ENCODE results near the gene GSTA3.

The GSTA3 gene

DNA sequence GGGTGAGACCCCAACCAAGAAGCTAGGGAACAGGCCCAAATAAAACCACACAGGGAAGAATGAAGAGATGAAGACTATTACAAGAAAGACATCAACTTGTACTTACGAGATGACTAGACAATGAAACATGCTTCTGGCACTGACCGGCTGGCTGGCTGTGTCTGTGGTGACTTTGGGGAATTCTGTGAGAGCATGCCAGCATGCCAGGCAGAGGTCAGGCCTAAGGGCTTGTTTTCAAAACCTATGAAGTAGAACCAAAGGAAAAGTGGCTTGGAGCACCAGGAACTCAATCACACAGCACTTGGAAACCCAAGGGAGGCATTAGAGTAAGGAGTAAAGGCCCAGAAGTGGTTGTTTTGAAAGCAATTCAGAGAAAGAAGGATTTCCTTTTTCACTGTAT is 28.4 kb upstream of the GSTA3 start:
- TF ChIP-seq, protein P1, sequence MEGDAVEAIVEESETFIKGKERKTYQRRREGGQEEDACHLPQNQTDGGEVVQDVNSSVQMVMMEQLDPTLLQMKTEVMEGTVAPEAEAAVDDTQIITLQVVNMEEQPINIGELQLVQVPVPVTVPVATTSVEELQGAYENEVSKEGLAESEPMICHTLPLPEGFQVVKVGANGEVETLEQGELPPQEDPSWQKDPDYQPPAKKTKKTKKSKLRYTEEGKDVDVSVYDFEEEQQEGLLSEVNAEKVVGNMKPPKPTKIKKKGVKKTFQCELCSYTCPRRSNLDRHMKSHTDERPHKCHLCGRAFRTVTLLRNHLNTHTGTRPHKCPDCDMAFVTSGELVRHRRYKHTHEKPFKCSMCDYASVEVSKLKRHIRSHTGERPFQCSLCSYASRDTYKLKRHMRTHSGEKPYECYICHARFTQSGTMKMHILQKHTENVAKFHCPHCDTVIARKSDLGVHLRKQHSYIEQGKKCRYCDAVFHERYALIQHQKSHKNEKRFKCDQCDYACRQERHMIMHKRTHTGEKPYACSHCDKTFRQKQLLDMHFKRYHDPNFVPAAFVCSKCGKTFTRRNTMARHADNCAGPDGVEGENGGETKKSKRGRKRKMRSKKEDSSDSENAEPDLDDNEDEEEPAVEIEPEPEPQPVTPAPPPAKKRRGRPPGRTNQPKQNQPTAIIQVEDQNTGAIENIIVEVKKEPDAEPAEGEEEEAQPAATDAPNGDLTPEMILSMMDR (IDR thresholded peaks at IDR 0.05; ENCODE audit: insufficient read depth, low read depth, low read length, missing control alignments) = no peak
- no peak overlapping the region for H3K4me3 ChIP-seq (ENCODE audit: low read length)
- DNase-seq (ENCODE audit: low read depth) = peak; percentile 18

DNA sequence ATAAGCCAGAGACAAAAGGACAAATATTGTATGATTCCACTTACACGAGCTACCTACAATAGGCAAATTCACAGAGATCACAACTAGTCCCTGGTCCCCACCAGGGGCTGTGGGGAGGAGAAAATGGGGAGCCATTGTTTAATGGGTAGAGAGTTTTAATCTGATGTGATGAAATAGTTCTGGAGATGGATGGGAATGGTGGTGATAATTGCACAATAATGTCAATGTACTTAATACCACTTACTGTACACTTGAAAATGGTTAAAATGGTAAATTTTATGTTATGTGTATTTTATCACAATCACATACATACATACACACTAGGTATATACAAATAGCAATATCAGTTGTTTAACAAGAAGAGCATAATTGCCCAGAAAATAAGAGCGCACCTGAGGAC is 24.3 kb upstream of the GSTA3 start:
- no peak overlapping the region for H3K4me3 ChIP-seq (ENCODE audit: low read length)
- DNase-seq (ENCODE audit: low read depth) = no peak
- TF ChIP-seq, protein P1 (IDR thresholded peaks at IDR 0.05; ENCODE audit: insufficient read depth, low read depth, low read length, missing control alignments) = no peak

DNA sequence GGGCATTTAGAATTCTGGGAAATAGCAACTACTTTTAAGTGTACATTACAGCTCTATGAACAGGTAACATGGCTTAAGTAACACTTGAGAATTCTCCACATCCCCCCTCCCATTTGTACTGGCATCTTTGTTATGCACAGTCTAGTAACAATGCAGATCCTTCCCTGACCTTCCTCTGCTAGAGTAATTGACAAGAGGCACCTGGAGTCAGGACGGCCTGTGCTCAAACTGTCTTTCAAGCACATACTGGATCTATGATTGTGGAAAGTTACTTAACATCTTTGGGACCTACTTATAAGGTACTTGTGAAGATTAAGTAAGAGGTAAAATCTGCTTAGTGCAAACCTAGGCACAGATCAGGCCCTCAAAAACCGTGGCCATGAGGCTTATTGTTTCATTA is 21.9 kb upstream of the GSTA3 start:
- DNase-seq (ENCODE audit: low read depth) = no peak
- TF ChIP-seq, protein P1 (IDR thresholded peaks at IDR 0.05; ENCODE audit: insufficient read depth, low read depth, low read length, missing control alignments) = no peak

DNA sequence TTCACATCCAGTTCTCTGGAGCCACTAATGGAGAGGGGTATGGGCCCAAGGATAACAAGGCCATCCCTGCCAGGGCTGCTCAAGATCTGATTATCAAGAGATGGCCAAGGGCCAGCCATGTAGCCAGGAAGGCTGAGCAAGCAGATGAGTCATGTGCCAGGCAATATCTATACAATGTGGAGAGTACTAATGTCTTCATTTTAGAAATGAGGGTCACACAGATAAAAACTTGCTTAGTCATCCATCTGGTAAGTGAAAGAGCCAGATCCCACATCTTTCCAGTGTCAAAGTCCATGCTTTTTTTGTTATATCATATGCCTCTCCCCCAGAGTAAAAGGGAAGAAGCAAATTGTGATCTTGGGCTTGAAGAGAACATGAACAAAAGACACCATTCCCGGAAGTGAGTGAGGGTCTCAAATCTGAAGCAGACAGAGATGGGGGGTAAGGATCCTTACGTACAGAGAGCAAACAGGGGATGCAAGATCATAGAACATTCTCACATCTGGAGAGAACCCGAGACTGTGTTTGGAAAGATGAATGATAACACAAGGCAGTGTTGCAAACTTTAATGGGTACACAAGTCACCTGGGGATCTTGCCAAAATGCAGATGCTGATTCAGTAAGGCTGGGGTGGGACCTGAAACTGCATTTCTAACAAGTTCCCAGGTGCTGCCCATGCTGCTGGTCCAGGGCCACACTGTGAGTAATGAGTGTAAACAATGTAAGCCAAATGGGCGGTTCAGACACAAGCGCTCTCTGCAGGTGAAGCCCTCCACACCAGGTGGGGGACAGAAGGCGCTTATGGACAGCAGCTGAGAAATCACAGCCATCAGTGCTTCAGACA is 20.0 kb upstream of the GSTA3 start:
- peak; percentile 90 for DNase-seq (ENCODE audit: low read depth)
- no peak overlapping the region for H3K4me3 ChIP-seq (ENCODE audit: low read length)
- TF ChIP-seq, protein P1 (IDR thresholded peaks at IDR 0.05; ENCODE audit: insufficient read depth, low read depth, low read length, missing control alignments) = no peak

More for the DNA sequence above, 21.9 kb upstream of the GSTA3 start:
- H3K4me3 ChIP-seq (ENCODE audit: low read length) = no peak overlapping the region

DNA sequence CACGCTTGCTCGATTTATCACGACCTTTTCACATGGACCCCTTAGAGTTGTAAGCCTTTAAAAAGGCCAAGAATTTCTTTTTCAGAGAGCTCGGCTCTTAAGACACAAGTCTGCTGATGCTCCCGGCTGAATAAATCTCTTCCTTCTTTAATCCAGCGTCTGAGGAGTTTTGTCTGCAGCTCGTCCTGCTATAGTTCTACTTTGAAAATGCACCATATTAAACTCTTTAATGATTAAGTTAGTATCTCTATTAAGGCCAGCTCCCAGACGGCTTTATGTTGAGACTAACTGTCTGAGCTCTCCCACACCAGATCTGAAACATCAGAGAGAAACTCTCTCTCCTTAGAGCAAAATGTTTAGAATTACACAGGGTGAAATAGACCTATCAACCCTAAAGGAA is 18.0 kb upstream of the GSTA3 start:
- DNase-seq (ENCODE audit: low read depth) = no peak
- TF ChIP-seq, protein P1 (IDR thresholded peaks at IDR 0.05; ENCODE audit: insufficient read depth, low read depth, low read length, missing control alignments) = no peak

DNA sequence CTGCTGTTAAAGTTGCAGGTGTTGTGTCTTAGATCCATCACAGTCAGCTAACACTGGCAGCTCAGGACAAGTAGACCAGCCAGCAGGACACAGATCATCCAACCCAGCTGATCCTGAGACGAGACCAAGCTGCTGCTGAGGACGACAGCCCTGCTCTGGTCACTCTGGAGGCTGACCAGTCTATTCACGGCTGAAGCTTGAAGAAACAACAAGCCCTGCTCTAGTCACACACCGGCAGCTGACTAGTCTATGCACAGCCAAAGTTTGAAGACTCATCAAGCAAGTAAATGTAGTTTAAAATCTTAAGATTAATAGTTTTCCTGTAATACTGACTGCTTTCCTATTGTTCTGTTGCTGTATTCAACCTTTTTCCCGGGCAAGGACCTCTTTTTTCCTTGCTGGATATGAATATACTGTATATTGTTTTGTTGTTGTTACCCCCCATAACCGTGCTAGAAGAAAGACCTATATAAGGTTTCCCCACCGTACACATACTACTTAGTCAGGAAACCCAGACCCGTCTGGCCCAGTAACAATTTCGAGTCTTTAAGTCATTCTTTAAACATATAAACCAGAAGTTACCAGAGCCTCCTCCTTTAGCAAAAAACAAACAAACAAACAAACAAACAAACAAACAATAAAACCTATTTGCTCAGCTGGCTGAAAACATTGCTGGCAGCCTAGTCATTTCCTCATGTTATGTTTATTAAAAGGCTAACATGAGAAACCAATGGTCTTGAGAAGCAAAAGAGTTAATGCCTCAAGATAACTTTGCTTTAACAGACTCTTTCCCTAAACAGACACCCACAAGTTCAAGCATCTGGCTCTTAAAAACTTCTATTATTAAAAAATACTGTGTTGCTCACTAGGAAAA is 16.7 kb upstream of the GSTA3 start:
- DNase-seq (ENCODE audit: low read depth) = no peak
- TF ChIP-seq, protein P1 (IDR thresholded peaks at IDR 0.05; ENCODE audit: insufficient read depth, low read depth, low read length, missing control alignments) = no peak
- H3K4me3 ChIP-seq (ENCODE audit: low read length) = no peak overlapping the region

More for the DNA sequence above, 18.0 kb upstream of the GSTA3 start:
- no peak overlapping the region for H3K4me3 ChIP-seq (ENCODE audit: low read length)
